H9 (cell line): ENCODE measurements around the gene PDZK1IP1. TPM values are rescaled to one million over a fixed set of nuclear protein-coding genes. Genes with fewer than 3 reads are reported as not detected.

ENCODE experiments used
- DNase-seq: peaks from one replicate; pipeline ENCODE4 v3.0.0-alpha.2; 2017
- H2AFZ ChIP-seq: one replicate; pipeline ENCODE4 v1.6.1; 2013; ENCODE audit warnings: mild to moderate bottlenecking, low read length, control low read depth, moderate library complexity
- H2AK5ac ChIP-seq: 2 replicates; pipeline ENCODE4 v1.6.1; 2013; ENCODE audit warnings: low read length, control low read depth, mixed read lengths; ENCODE audit not compliant: insufficient read length
- H2BK120ac ChIP-seq: one replicate; pipeline ENCODE4 v1.6.1; 2013; ENCODE audit warnings: low read depth, mild to moderate bottlenecking, low read length, control low read depth, inconsistent platforms; ENCODE audit not compliant: poor library complexity, severe bottlenecking
- H2BK12ac ChIP-seq: 2 replicates; pipeline ENCODE4 v1.6.1; 2013; ENCODE audit warnings: low read length, control low read depth, mixed read lengths, low read depth; ENCODE audit not compliant: insufficient read length
- H2BK15ac ChIP-seq: 2 replicates; pipeline ENCODE4 v1.6.1; 2013; ENCODE audit warnings: low read depth, low read length, control low read depth
- H2BK20ac ChIP-seq: one replicate; pipeline ENCODE4 v1.6.1; 2013; ENCODE audit warnings: low read depth, mild to moderate bottlenecking, low read length, control low read depth, inconsistent platforms; ENCODE audit not compliant: poor library complexity, severe bottlenecking
- H2BK5ac ChIP-seq: 2 replicates; pipeline ENCODE4 v1.6.1; 2013; ENCODE audit warnings: low read length, control low read depth, mixed read lengths; ENCODE audit not compliant: insufficient read length
- H3K14ac ChIP-seq: 2 replicates; pipeline ENCODE4 v1.6.1; 2013; ENCODE audit warnings: low read length, control low read depth; ENCODE audit not compliant: insufficient read depth
- H3K18ac ChIP-seq: 2 replicates; pipeline ENCODE4 v1.6.1; 2013; ENCODE audit warnings: low read depth, mild to moderate bottlenecking, mixed read lengths, low read length, control low read depth; ENCODE audit not compliant: insufficient read length
- H3K23ac ChIP-seq: 2 replicates; pipeline ENCODE4 v1.6.1; 2013; ENCODE audit warnings: low read length, control low read depth, mixed read lengths, low read depth; ENCODE audit not compliant: insufficient read length
- H3K23me2 ChIP-seq: 2 replicates; pipeline ENCODE4 v1.6.1; 2013; ENCODE audit warnings: low read depth, mild to moderate bottlenecking, mixed read lengths, low read length, control low read depth; ENCODE audit not compliant: insufficient read length, poor library complexity, severe bottlenecking
- H3K27ac ChIP-seq: 2 replicates; pipeline ENCODE4 v1.5.1; 2013; ENCODE audit warnings: low read length, control low read depth, mixed read lengths, low read depth; ENCODE audit not compliant: insufficient read length
- H3K27me3 ChIP-seq: 2 replicates; pipeline ENCODE4 v1.6.1; 2013; ENCODE audit warnings: low read length, control low read depth, inconsistent platforms; ENCODE audit not compliant: insufficient read depth
- H3K4ac ChIP-seq: 2 replicates; pipeline ENCODE4 v1.6.1; 2013; ENCODE audit warnings: low read depth, mild to moderate bottlenecking, control low read depth, inconsistent platforms, low read length, moderate library complexity
- H3K4me1 ChIP-seq: 2 replicates; pipeline ENCODE4 v1.6.1; 2013; ENCODE audit warnings: low read length, control low read depth, inconsistent platforms; ENCODE audit not compliant: insufficient read depth
- H3K4me2 ChIP-seq: 2 replicates; pipeline ENCODE4 v1.6.1; 2013; ENCODE audit warnings: low read length, control low read depth, mixed read lengths; ENCODE audit not compliant: insufficient read length, insufficient read depth
- H3K56ac ChIP-seq: 2 replicates; pipeline ENCODE4 v1.6.1; 2013; ENCODE audit warnings: low read depth, mild to moderate bottlenecking, mixed read lengths, low read length, control low read depth; ENCODE audit not compliant: insufficient read length
- H3K79me1 ChIP-seq: 2 replicates; pipeline ENCODE4 v1.6.1; 2013; ENCODE audit warnings: low read depth, mild to moderate bottlenecking, moderate library complexity, low read length, control low read depth, inconsistent platforms; ENCODE audit not compliant: insufficient read depth, poor library complexity, severe bottlenecking
- H3K79me2 ChIP-seq: 2 replicates; pipeline ENCODE4 v1.6.1; 2013; ENCODE audit warnings: low read length, control low read depth, inconsistent platforms; ENCODE audit not compliant: insufficient read depth
- H3K9ac ChIP-seq: 2 replicates; pipeline ENCODE4 v1.6.1; 2013; ENCODE audit warnings: low read length, control low read depth, mixed read lengths; ENCODE audit not compliant: insufficient read length; ENCODE audit errors: extremely low read depth
- H3K9me3 ChIP-seq: one replicate; pipeline ENCODE4 v1.6.1; 2013; ENCODE audit warnings: low read depth, low read length, inconsistent platforms; ENCODE audit not compliant: control insufficient read depth
- H3T11ph ChIP-seq: one replicate; pipeline ENCODE4 v1.6.1; 2013; ENCODE audit warnings: mild to moderate bottlenecking, low read length, control low read depth, inconsistent platforms
- H4K20me1 ChIP-seq: one replicate; pipeline ENCODE4 v1.6.1; 2013; ENCODE audit not compliant: control insufficient read depth, insufficient read length, insufficient read depth
- H4K5ac ChIP-seq: 2 replicates; pipeline ENCODE4 v1.6.1; 2013; ENCODE audit warnings: low read depth, mild to moderate bottlenecking, mixed read lengths, low read length, control low read depth; ENCODE audit not compliant: insufficient read length
- H4K8ac ChIP-seq: replicated peaks from 2 replicates; pipeline ENCODE4 v1.6.1; 2013; ENCODE audit warnings: low read length, control low read depth, mixed read lengths, low read depth; ENCODE audit not compliant: insufficient read length
- H4K91ac ChIP-seq: 2 replicates; pipeline ENCODE4 v1.6.1; 2013; ENCODE audit warnings: low read depth, mild to moderate bottlenecking, moderate library complexity, mixed read lengths, low read length, control low read depth; ENCODE audit not compliant: insufficient read length
- H3K27ac Mint-ChIP-seq, 3 experiments: 2 replicates in 2 of 3; 3 replicates in 1 of 3; pipeline ENCODE4 v1.8.0; 2020 to 2021; ENCODE audit warnings: mixed read lengths in 3 of 3, mild to moderate bottlenecking in 1 of 3, moderate library complexity in 1 of 3
- H3K27me3 Mint-ChIP-seq: 2 replicates; pipeline ENCODE4 v1.8.0; 2021; ENCODE audit warnings: low read depth, mild to moderate bottlenecking, moderate library complexity, mixed read lengths
- H3K36me3 Mint-ChIP-seq, 3 experiments: 2 replicates in 2 of 3; 3 replicates in 1 of 3; pipeline ENCODE4 v1.8.0; 2020 to 2021; ENCODE audit warnings: low read depth in 3 of 3, mixed read lengths in 3 of 3; ENCODE audit not compliant: insufficient read depth in 1 of 3
- H3K4me1 Mint-ChIP-seq, 2 experiments: 2 replicates each; pipeline ENCODE4 v1.8.0; 2020; ENCODE audit warnings: mixed read lengths in 2 of 2
- H3K4me3 Mint-ChIP-seq, 2 experiments: 2 replicates in 1 of 2; 3 replicates in 1 of 2; pipeline ENCODE4 v1.8.0; 2020 to 2021; ENCODE audit warnings: mild to moderate bottlenecking in 2 of 2, mixed read lengths in 2 of 2, moderate library complexity in 1 of 2
- H3K9me3 Mint-ChIP-seq, 2 experiments: 2 replicates in 1 of 2; 3 replicates in 1 of 2; pipeline ENCODE4 v1.8.0; 2020; ENCODE audit warnings: mild to moderate bottlenecking in 2 of 2, mixed read lengths in 2 of 2, moderate library complexity in 1 of 2
- CTCF ChIP-seq: fragments of 200-600 bp; sonication (generic); conservative IDR thresholded peaks from 3 replicates; pipeline ENCODE4 v1.8.0; 2021; ENCODE audit warnings: antibody characterized with exemption, mild to moderate bottlenecking
- WGBS: extraction: QIAGEN DNeasy Blood & Tissue Kit; methylation state at CpG from one replicate; pipeline ENCODE4 v1.1.7; 2013; ENCODE audit warnings: missing lambda C conversion rate, low lambda C conversion rate, mixed read lengths; ENCODE audit not compliant: insufficient read length; ENCODE audit errors: extremely low coverage; 5-methylcytosine and 5-hydroxymethylcytosine counted together
- total RNA-seq: library from RNA; stranded (reverse); gene quantifications from 2 replicates; pipeline ENCODE4 v1.2.1, GENCODE V29; 2021

The PDZK1IP1 gene
- total RNA-seq, 1 experiment from 2014 or later, result not detected

- Histone ChIP-seq H4K8ac (no peak overlapping the region), H3K79me1 (no peaks in the 10 kb centered on the region), H3K27ac (no peak overlapping the region), H4K91ac (no peak overlapping the region), H2BK20ac (no peak overlapping the region), H4K5ac (no peak overlapping the region), H2AK5ac (no peak overlapping the region), H3K23ac (no peak overlapping the region), H3K4me1 (no peaks in the 10 kb centered on the region; the same call in 1 of the 2 replicates), H2BK15ac (no peak overlapping the region), H3T11ph (no peak overlapping the region), H3K9ac (no peak overlapping the region), H3K4ac (no peak overlapping the region), H3K79me2 (no peaks in the 10 kb centered on the region), H2AFZ (no peak overlapping the region), H3K4me2 (no peak overlapping the region), H3K18ac (no peak overlapping the region), H3K27me3 (peaks cover 74% of the 10 kb centered on the region), H3K56ac (no peak overlapping the region), H3K23me2 (no peaks in the 10 kb centered on the region), H2BK5ac (no peak overlapping the region), H3K14ac (no peak overlapping the region), H2BK120ac (no peak overlapping the region), H2BK12ac (no peak overlapping the region), H3K9me3 (no peaks in the 10 kb centered on the region), H4K20me1 (no peaks in the 10 kb centered on the region)
- H3K4me1 Mint-ChIP-seq, result peaks cover 7 to 8% of the 10 kb centered on the region in 2 experiments
- TF ChIP-seq CTCF, result no peak
- peaks cover 0 to 3% of the 10 kb centered on the region in 2 experiments; a peak in 2 of 5 replicates for H3K9me3 Mint-ChIP-seq
- peaks cover 41% of the 10 kb centered on the region for H3K27me3 Mint-ChIP-seq
- H3K36me3 Mint-ChIP-seq, result no peaks in the 10 kb centered on the region
- no peak overlapping the region for H3K4me3 Mint-ChIP-seq
- H3K27ac Mint-ChIP-seq, result no peak overlapping the region
- WGBS, result no CpG with 5 or more reads among the region's 3 CpGs
- DNase-seq, result no peak
These were observed 32.6 kb upstream of the PDZK1IP1 start for GRCh38 chr1:47222476-47222875.
